Endothelial cell of umbilical vein (primary cell): ENCODE results near the gene TNPO3. TPM values are rescaled to one million over a fixed set of nuclear protein-coding genes. Genes with fewer than 3 reads are reported as not detected.

Source experiments
- BruUV-seq: library from RNA; stranded (reverse); fragments of 400-500 nt; replicated peaks from 2 replicates; lab custom pipeline; 2021; lab: Mats Ljungman, UMichigan
- CTCF ChIA-PET: fragments of 300-600, 350-600 bp; sonication (Branson Sonifier 250); formaldehyde crosslinking; loops from one replicate; lab custom pipeline; 2021; ENCODE audit warnings: antibody characterized with exemption, inconsistent platforms; lab: Charles Lee
- POLR2A ChIA-PET: fragments of 300-600, 350-600 bp; sonication (Branson Sonifier 250); formaldehyde crosslinking; loops from one replicate; lab custom pipeline; 2021; ENCODE audit warnings: antibody characterized with exemption, inconsistent platforms; lab: Charles Lee
- DNase-seq: peaks from one replicate; pipeline ENCODE4 v3.0.0-alpha.2; 2011; ENCODE audit warnings: low read depth, low spot score
- FAIRE-seq: peaks from 2 replicates; lab custom pipeline; 2011; peaks lifted over from hg19 to GRCh38; lab: Jason Lieb, UNC
- H2AFZ ChIP-seq: 2 replicates; pipeline ENCODE4 v1.6.0; 2012; ENCODE audit warnings: low read depth, low read length, control low read depth, inconsistent platforms
- H3K27ac ChIP-seq: 2 replicates; pipeline ENCODE4 v1.5.1; 2011; ENCODE audit warnings: low read depth, mild to moderate bottlenecking, control low read depth, low read length, moderate library complexity; ENCODE audit not compliant: insufficient read depth
- H3K27me3 ChIP-seq, 2 experiments: 2 replicates each; pipeline versions ENCODE4 v1.6.0 to v1.6.1; 2011; ENCODE audit warnings: low read length in 2 of 2, mixed read lengths in 1 of 2; ENCODE audit not compliant: control insufficient read depth in 2 of 2, insufficient read depth in 2 of 2
- H3K36me3 ChIP-seq, 2 experiments: 2 replicates in 1 of 2; 3 replicates in 1 of 2; pipeline ENCODE4 v1.5.1; 2011; ENCODE audit warnings: low read length in 2 of 2, mild to moderate bottlenecking in 1 of 2, moderate library complexity in 1 of 2; ENCODE audit not compliant: control insufficient read depth in 2 of 2, insufficient read depth in 2 of 2; ENCODE audit errors: extremely low read depth in 1 of 2
- H3K4me1 ChIP-seq: 3 replicates; pipeline ENCODE4 v1.5.1; 2011; ENCODE audit warnings: mild to moderate bottlenecking, low read length; ENCODE audit not compliant: control insufficient read depth, insufficient read depth; ENCODE audit errors: extremely low read depth
- H3K4me2 ChIP-seq: 2 replicates; pipeline ENCODE4 v1.6.1; 2011; ENCODE audit warnings: low read length, control low read depth, mixed read lengths; ENCODE audit not compliant: insufficient read depth
- H3K4me3 ChIP-seq, 3 experiments: fragments of 200-600 bp in 1 of 3; sonication (generic), shearing (Covaris generic) in 1 of 3; replicated peaks in 1 of 3; 2 replicates each; pipeline ENCODE4 v1.5.1; 2011 to 2016; ENCODE audit warnings: control low read depth in 3 of 3, low read length in 3 of 3, mild to moderate bottlenecking in 2 of 3, inconsistent platforms in 1 of 3, low read depth in 1 of 3, moderate library complexity in 1 of 3; ENCODE audit not compliant: insufficient read depth in 1 of 3
- H3K79me2 ChIP-seq: 2 replicates; pipeline ENCODE4 v1.6.0; 2012; ENCODE audit warnings: low read length, inconsistent platforms; ENCODE audit not compliant: control insufficient read depth, insufficient read depth
- H3K9ac ChIP-seq: replicated peaks from 2 replicates; pipeline ENCODE3; 2011; ENCODE audit warnings: low read length, control low read depth; ENCODE audit not compliant: insufficient read depth; ENCODE audit errors: extremely low read depth
- H3K9me1 ChIP-seq: replicated peaks from 3 replicates; pipeline ENCODE4 v1.6.0; 2011; ENCODE audit warnings: mild to moderate bottlenecking, low read length; ENCODE audit not compliant: control insufficient read depth, insufficient read depth; ENCODE audit errors: extremely low read depth
- H3K9me3 ChIP-seq: replicated peaks from 2 replicates; pipeline ENCODE4 v1.5.1; 2012; ENCODE audit warnings: low read length, inconsistent platforms; ENCODE audit not compliant: control insufficient read depth, insufficient read depth
- H4K20me1 ChIP-seq: replicated peaks from 2 replicates; pipeline ENCODE3; 2011; ENCODE audit warnings: mild to moderate bottlenecking, low read length; ENCODE audit not compliant: control insufficient read depth, insufficient read depth; ENCODE audit errors: extremely low read depth
- EZH2 ChIP-seq: IDR thresholded peaks from 2 replicates; pipeline ENCODE4 v1.6.1; 2012; ENCODE audit warnings: borderline replicate concordance, low read depth, mild to moderate bottlenecking, moderate library complexity, low read length, inconsistent platforms; ENCODE audit not compliant: severe bottlenecking
- FOS ChIP-seq: IDR thresholded peaks from 2 replicates; pipeline ENCODE4 v1.6.1; 2011; ENCODE audit warnings: mild to moderate bottlenecking, low read length, moderate library complexity, borderline replicate concordance; ENCODE audit not compliant: insufficient read depth
- GATA2 ChIP-seq: IDR thresholded peaks from 2 replicates; pipeline ENCODE4 v1.7.0; 2011; ENCODE audit warnings: low read depth, mild to moderate bottlenecking, moderate library complexity, mixed read lengths, low read length; ENCODE audit not compliant: insufficient read length, insufficient read depth
- JUN ChIP-seq: IDR thresholded peaks from 2 replicates; pipeline ENCODE4 v1.6.1; 2011; ENCODE audit warnings: borderline replicate concordance, low read depth; ENCODE audit not compliant: insufficient read length, insufficient read depth
- MYC ChIP-seq: IDR thresholded peaks from one replicate; pipeline ENCODE4 v1.6.1; 2011; ENCODE audit warnings: mild to moderate bottlenecking, low read depth, low read length
- POLR2A ChIP-seq: IDR thresholded peaks from 2 replicates; pipeline ENCODE4 v1.6.1; 2012; ENCODE audit warnings: low read depth, mild to moderate bottlenecking, control low read depth, low read length
- POLR2AphosphoS5 ChIP-seq: IDR thresholded peaks from 2 replicates; pipeline ENCODE4 v1.6.1; 2012; ENCODE audit warnings: low read depth, mild to moderate bottlenecking, control low read depth, low read length, moderate library complexity; ENCODE audit not compliant: insufficient read depth
- dilution Hi-C: fragments of 300-500 bp; cut with MboI; formaldehyde crosslinking; loops from one replicate; pipeline ENCODE4 v1.15.0; 2019; ENCODE audit warnings: low sequenced_read_pairs; ENCODE audit not compliant: extremely low pct_ligation_motif_present
- intact Hi-C: fragments of 100-400 bp; cut with micrococcal nuclease; formaldehyde crosslinking; loops from one replicate; pipeline ENCODE4 v1.10.0; 2022
- polyA plus RNA-seq, 4 experiments: library from polyadenylated mRNA; depleted of rRNA in 3 of 4; stranded (reverse) in 3 of 4; unstranded in 1 of 4; fragments of >200 nt; gene quantifications; 2 replicates each; pipeline versions ENCODE4 v1.2.1 to v1.2.3, GENCODE V29; 2011 to 2012; ENCODE audit warnings: missing spikeins in 1 of 4
- total RNA-seq: library from RNA; stranded (reverse); gene quantifications from 2 replicates; pipeline ENCODE4 v1.2.3, GENCODE V29; 2021
- TF ChIP-seq, protein P1 (sequence below): IDR thresholded peaks from 2 replicates; pipeline ENCODE4 v1.6.1; 2011; ENCODE audit not compliant: insufficient read depth, insufficient read length
- TF ChIP-seq, protein P2 (sequence below), 2 donors: IDR thresholded peaks; 1 replicate in 1 of 2; 2 replicates in 1 of 2; pipeline ENCODE4 v1.5.1; 2011; ENCODE audit warnings: low read length in 2 of 2, mild to moderate bottlenecking in 2 of 2, moderate library complexity in 2 of 2, control low read depth in 1 of 2, inconsistent platforms in 1 of 2, low read depth in 1 of 2; ENCODE audit not compliant: insufficient read depth in 1 of 2; ENCODE audit errors: extremely low read depth in 1 of 2

TNPO3 gene
- total and polyA plus RNA-seq, 2 donors (not counting 3 experiments of a cell fraction or from before 2014, with no cell fraction given) = 29.0 to 46.9 TPM

DNA sequence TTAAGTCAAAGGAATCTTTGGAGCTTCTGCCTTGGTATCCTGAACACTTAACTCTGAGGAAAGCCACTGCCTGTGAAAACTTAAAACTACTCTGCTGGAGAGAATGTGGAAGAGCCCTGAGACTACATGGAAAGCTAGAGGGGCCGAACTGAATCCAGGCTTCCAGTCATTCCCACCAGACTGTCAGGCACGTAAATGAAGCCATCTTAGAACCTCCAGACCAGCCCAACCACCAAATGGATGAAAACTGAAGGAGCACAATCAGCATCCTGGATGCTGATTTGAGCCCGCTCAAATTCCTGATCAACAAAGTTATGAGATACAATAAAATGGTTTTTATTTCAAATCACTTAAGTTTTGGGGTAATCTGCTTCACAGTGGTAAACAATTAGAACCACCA, 30.8 kb downstream of the TNPO3 start:
- no peaks in the 10 kb centered on the region for H3K9me3 ChIP-seq
- FAIRE-seq = no peak
- no peaks in the 10 kb centered on the region for H3K27me3 ChIP-seq
- TF ChIP-seq EZH2 (no peak), MYC (no peak), JUN (no peak), POLR2AphosphoS5 (no peak), POLR2A (no peak)
- ChIA-PET CTCF (interaction anchor here (2.0 kb wide), 1 partner anchor 67 kb away, joined by 7 read pairs; no protein-coding TSS in a partner anchor), POLR2A (no interaction called here)
- H3K9ac ChIP-seq = no peak overlapping the region
- no peaks in the 10 kb centered on the region for H3K4me1 ChIP-seq
- no peak overlapping the region for H3K27ac ChIP-seq
- no peak for DNase-seq
- H3K9me1 ChIP-seq = no peaks in the 10 kb centered on the region
- BruUV-seq = no TSS peak
- no peak overlapping the region for H2AFZ ChIP-seq
- H3K4me2 ChIP-seq = no peak overlapping the region
- no peak overlapping the region for H3K4me3 ChIP-seq
- peaks cover 76% of the 10 kb centered on the region for H3K79me2 ChIP-seq
- intact Hi-C loops = no loop called here
- H3K36me3 ChIP-seq = no peaks in the 10 kb centered on the region
- H4K20me1 ChIP-seq = peaks cover 7% of the 10 kb centered on the region
- dilution Hi-C loops = no loop called here

- ChIA-PET CTCF (no interaction called here), POLR2A (interaction anchor here (0.7 kb wide), 1 partner anchor 745 kb away, joined by 3 read pairs; no protein-coding TSS in a partner anchor)
- H3K27me3 ChIP-seq = no peaks in the 10 kb centered on the region
- peaks cover 57% of the 10 kb centered on the region for H3K79me2 ChIP-seq
- no peak overlapping the region for H3K4me2 ChIP-seq
- H4K20me1 ChIP-seq = peaks cover 7% of the 10 kb centered on the region
- no TSS peak for BruUV-seq
- DNase-seq = no peak
- no peak for FAIRE-seq
- H3K9me1 ChIP-seq = no peaks in the 10 kb centered on the region
- H3K9ac ChIP-seq = no peak overlapping the region
- H3K36me3 ChIP-seq = no peaks in the 10 kb centered on the region
- no peaks in the 10 kb centered on the region for H3K9me3 ChIP-seq
- no peak overlapping the region for H3K4me3 ChIP-seq
- H2AFZ ChIP-seq = no peak overlapping the region
- no peaks in the 10 kb centered on the region for H3K4me1 ChIP-seq
- intact Hi-C loops (no loop called here), dilution Hi-C loops (no loop called here)
- no peak for TF ChIP-seq EZH2
- TF ChIP-seq, protein P1, sequence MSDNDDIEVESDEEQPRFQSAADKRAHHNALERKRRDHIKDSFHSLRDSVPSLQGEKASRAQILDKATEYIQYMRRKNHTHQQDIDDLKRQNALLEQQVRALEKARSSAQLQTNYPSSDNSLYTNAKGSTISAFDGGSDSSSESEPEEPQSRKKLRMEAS = no peak
- TF ChIP-seq JUN = no peak
- TF ChIP-seq POLR2A = no peak
- TF ChIP-seq MYC = no peak
- no peak for TF ChIP-seq FOS
- TF ChIP-seq POLR2AphosphoS5 = no peak
- no peak for TF ChIP-seq GATA2
- TF ChIP-seq, protein P2, sequence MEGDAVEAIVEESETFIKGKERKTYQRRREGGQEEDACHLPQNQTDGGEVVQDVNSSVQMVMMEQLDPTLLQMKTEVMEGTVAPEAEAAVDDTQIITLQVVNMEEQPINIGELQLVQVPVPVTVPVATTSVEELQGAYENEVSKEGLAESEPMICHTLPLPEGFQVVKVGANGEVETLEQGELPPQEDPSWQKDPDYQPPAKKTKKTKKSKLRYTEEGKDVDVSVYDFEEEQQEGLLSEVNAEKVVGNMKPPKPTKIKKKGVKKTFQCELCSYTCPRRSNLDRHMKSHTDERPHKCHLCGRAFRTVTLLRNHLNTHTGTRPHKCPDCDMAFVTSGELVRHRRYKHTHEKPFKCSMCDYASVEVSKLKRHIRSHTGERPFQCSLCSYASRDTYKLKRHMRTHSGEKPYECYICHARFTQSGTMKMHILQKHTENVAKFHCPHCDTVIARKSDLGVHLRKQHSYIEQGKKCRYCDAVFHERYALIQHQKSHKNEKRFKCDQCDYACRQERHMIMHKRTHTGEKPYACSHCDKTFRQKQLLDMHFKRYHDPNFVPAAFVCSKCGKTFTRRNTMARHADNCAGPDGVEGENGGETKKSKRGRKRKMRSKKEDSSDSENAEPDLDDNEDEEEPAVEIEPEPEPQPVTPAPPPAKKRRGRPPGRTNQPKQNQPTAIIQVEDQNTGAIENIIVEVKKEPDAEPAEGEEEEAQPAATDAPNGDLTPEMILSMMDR (IDR thresholded peaks at IDR 0.05; ENCODE audit: extremely low read depth in 1 of 2, insufficient read depth in 1 of 2, low read depth in 1 of 2, low read length in 2 of 2) = no peak
- no peak overlapping the region for H3K27ac ChIP-seq
Measured at GRCh38 chr7:129021656-129022055, 33.3 kb downstream of the TNPO3 start.
